ENCODE results near the gene CCDC102A.

Gene CCDC102A

GRCh38 chr16:57473176-57473840 lies 63.1 kb downstream of the CCDC102A start:
- Histone ChIP-seq H3K27me3 (ENCODE audit: low read depth) (no peaks in the 10 kb centered on the region), H3K4me1 (no peaks in the 10 kb centered on the region), H3K9me3 (no peaks in the 10 kb centered on the region), H3K36me3 (replicated peaks) (peaks cover 42% of the 10 kb centered on the region), H3K4me3 (no peak overlapping the region)
- in situ Hi-C loops (cut with MboI; ENCODE audit: low sequenced_read_pairs) = no loop called here
- DNase-seq (ENCODE audit: low spot score in 2 of 2) = no peak

- no peak overlapping the region for H3K4me3 ChIP-seq
- no peaks in the 10 kb centered on the region for H3K27me3 ChIP-seq (ENCODE audit: low read depth)
- H3K4me1 ChIP-seq = no peaks in the 10 kb centered on the region
- H3K9me3 ChIP-seq = no peaks in the 10 kb centered on the region
- DNase-seq (ENCODE audit: low spot score in 2 of 2) = no peak
- in situ Hi-C loops (cut with MboI; ENCODE audit: low sequenced_read_pairs) = no loop called here
- peaks cover 43% of the 10 kb centered on the region for H3K36me3 ChIP-seq (replicated peaks)
These were observed 63.7 kb downstream of the CCDC102A start for GRCh38 chr16:57472665-57473060.

- no peaks in the 10 kb centered on the region for H3K27me3 ChIP-seq (ENCODE audit: low read depth)
- no peak for DNase-seq (ENCODE audit: low spot score in 2 of 2)
- in situ Hi-C loops (cut with MboI; ENCODE audit: low sequenced_read_pairs) = no loop called here
- no peaks in the 10 kb centered on the region for H3K4me1 ChIP-seq
- peaks cover 45% of the 10 kb centered on the region for H3K36me3 ChIP-seq (replicated peaks)
- no peaks in the 10 kb centered on the region for H3K9me3 ChIP-seq
- no peak overlapping the region for H3K4me3 ChIP-seq
These were observed 64.3 kb downstream of the CCDC102A start for GRCh38 chr16:57471852-57472664.

GRCh38 chr16:57471209-57471608 lies 65.2 kb downstream of the CCDC102A start:
- H3K27me3 ChIP-seq (ENCODE audit: low read depth) = no peaks in the 10 kb centered on the region
- peaks cover 53% of the 10 kb centered on the region for H3K36me3 ChIP-seq (replicated peaks)
- no peaks in the 10 kb centered on the region for H3K4me1 ChIP-seq
- in situ Hi-C loops (cut with MboI; ENCODE audit: low sequenced_read_pairs) = no loop called here
- H3K9me3 ChIP-seq = no peaks in the 10 kb centered on the region
- no peak for DNase-seq (ENCODE audit: low spot score in 2 of 2)
- no peak overlapping the region for H3K4me3 ChIP-seq

GRCh38 chr16:57470711-57471110 lies 65.7 kb downstream of the CCDC102A start:
- Histone ChIP-seq H3K4me3 (no peak overlapping the region), H3K27me3 (ENCODE audit: low read depth) (no peaks in the 10 kb centered on the region), H3K4me1 (no peaks in the 10 kb centered on the region), H3K9me3 (no peaks in the 10 kb centered on the region), H3K36me3 (replicated peaks) (peaks cover 58% of the 10 kb centered on the region)
- no peak for DNase-seq (ENCODE audit: low spot score in 2 of 2)
- in situ Hi-C loops (cut with MboI; ENCODE audit: low sequenced_read_pairs) = no loop called here

GRCh38 chr16:57469917-57470470 lies 66.4 kb downstream of the CCDC102A start:
- peaks cover 62% of the 10 kb centered on the region for H3K36me3 ChIP-seq (replicated peaks)
- H3K9me3 ChIP-seq = no peaks in the 10 kb centered on the region
- H3K27me3 ChIP-seq (ENCODE audit: low read depth) = no peaks in the 10 kb centered on the region
- DNase-seq (ENCODE audit: low spot score in 2 of 2) = no peak
- in situ Hi-C loops (cut with MboI; ENCODE audit: low sequenced_read_pairs) = no loop called here
- H3K4me3 ChIP-seq = no peak overlapping the region
- no peaks in the 10 kb centered on the region for H3K4me1 ChIP-seq

- in situ Hi-C loops (cut with MboI; ENCODE audit: low sequenced_read_pairs) = no loop called here
- H3K27me3 ChIP-seq (ENCODE audit: low read depth) = no peaks in the 10 kb centered on the region
- H3K9me3 ChIP-seq = no peaks in the 10 kb centered on the region
- H3K4me3 ChIP-seq = no peak overlapping the region
- no peaks in the 10 kb centered on the region for H3K4me1 ChIP-seq
- DNase-seq (ENCODE audit: low spot score in 2 of 2) = no peak
- H3K36me3 ChIP-seq (replicated peaks) = peaks cover 69% of the 10 kb centered on the region
These were observed 67.3 kb downstream of the CCDC102A start for GRCh38 chr16:57469046-57469445.

GRCh38 chr16:57468346-57468745 lies 68.0 kb downstream of the CCDC102A start:
- no peak for DNase-seq (ENCODE audit: low spot score in 2 of 2)
- Histone ChIP-seq H3K36me3 (replicated peaks) (peaks cover 73% of the 10 kb centered on the region), H3K4me1 (no peaks in the 10 kb centered on the region), H3K9me3 (no peaks in the 10 kb centered on the region), H3K27me3 (ENCODE audit: low read depth) (no peaks in the 10 kb centered on the region), H3K4me3 (no peak overlapping the region)
- in situ Hi-C loops (cut with MboI; ENCODE audit: low sequenced_read_pairs) = no loop called here

GRCh38 chr16:57464523-57464922 lies 71.8 kb downstream of the CCDC102A start:
- H3K4me1 ChIP-seq = no peaks in the 10 kb centered on the region
- no peak overlapping the region for H3K4me3 ChIP-seq
- H3K36me3 ChIP-seq (replicated peaks) = peaks cover 43% of the 10 kb centered on the region
- no peak for DNase-seq (ENCODE audit: low spot score in 2 of 2)
- H3K27me3 ChIP-seq (ENCODE audit: low read depth) = no peaks in the 10 kb centered on the region
- H3K9me3 ChIP-seq = no peaks in the 10 kb centered on the region
- in situ Hi-C loops (cut with MboI; ENCODE audit: low sequenced_read_pairs) = no loop called here

GRCh38 chr16:57462978-57463362 lies 73.4 kb downstream of the CCDC102A start:
- Histone ChIP-seq H3K4me3 (peak overlapping the region; percentile 65), H3K36me3 (replicated peaks) (peaks cover 45% of the 10 kb centered on the region), H3K27me3 (ENCODE audit: low read depth) (no peaks in the 10 kb centered on the region), H3K4me1 (no peaks in the 10 kb centered on the region), H3K9me3 (no peaks in the 10 kb centered on the region)
- in situ Hi-C loops (cut with MboI; ENCODE audit: low sequenced_read_pairs) = no loop called here
- DNase-seq (ENCODE audit: low spot score in 2 of 2) = no peak

- Histone ChIP-seq H3K4me3 (peak within 1 kb of the TSS; percentile 65), H3K36me3 (replicated peaks) (peaks cover 51% of the 10 kb centered on the region), H3K27me3 (ENCODE audit: low read depth) (no peaks in the 10 kb centered on the region), H3K9me3 (no peaks in the 10 kb centered on the region), H3K4me1 (no peaks in the 10 kb centered on the region)
- in situ Hi-C loops (cut with MboI; ENCODE audit: low sequenced_read_pairs) = no loop called here
- DNase-seq (ENCODE audit: low spot score in 2 of 2) = peak; percentile 74 to 92
These were observed 74.0 kb downstream of the CCDC102A start, which contains the start of gene POLR2C for GRCh38 chr16:57462209-57462977. POLR2C (plus strand) TSS chr16:57462679; CDS start chr16:57462725, 46 bp downstream.

Data from HAP-1 (cell line).